ENCODE results near the gene ADAMTS7. TPM values are rescaled to one million over a fixed set of nuclear protein-coding genes. Genes with fewer than 3 reads are reported as not detected.
A peak's percentile ranks its signal among the peaks of the same experiment; 100 is the strongest.

The ADAMTS7 gene
- total RNA-seq, 1 experiment from 2014 or later: 23.1 TPM

DNA sequence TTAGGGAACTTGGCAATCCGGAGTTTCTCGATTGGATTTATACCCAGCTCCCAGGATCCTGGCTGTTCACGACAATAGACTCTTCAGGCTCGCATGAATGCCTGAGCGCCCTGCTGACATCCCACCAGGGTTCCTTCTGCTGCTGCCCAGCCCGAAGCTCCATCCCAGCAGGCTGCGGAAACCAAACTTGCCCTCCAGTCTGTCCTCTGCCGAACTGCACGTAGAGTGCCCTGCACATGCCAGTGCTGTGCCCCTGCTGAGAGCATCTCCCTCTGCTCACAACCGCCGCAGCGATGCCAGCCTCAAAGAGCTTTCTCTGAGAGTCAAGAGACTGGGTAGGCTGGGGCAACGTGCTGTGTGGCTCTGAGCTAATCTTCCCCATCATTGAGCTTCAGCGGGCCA, 6.9 kb downstream of the ADAMTS7 start:
- H3K4me1 Mint-ChIP-seq: peaks cover 31 to 47% of the 10 kb centered on the region in 2 experiments
- no peak overlapping the region for H3K9ac ChIP-seq (ENCODE audit: extremely low read depth, insufficient read length, low read length)
- H2AFZ ChIP-seq (ENCODE audit: low read length): no peak overlapping the region
- H3K4ac ChIP-seq (ENCODE audit: low read depth, low read length): no peak overlapping the region
- no peak overlapping the region for H2BK20ac ChIP-seq (ENCODE audit: low read depth, low read length, poor library complexity, severe bottlenecking)
- no peak overlapping the region for H3T11ph ChIP-seq (ENCODE audit: low read length)
- H2AK5ac ChIP-seq (ENCODE audit: insufficient read length, low read length): no peak overlapping the region
- H3K79me1 ChIP-seq (ENCODE audit: insufficient read depth, low read depth, low read length, poor library complexity, severe bottlenecking): no peaks in the 10 kb centered on the region
- H3K4me2 ChIP-seq (ENCODE audit: insufficient read depth, insufficient read length, low read length): peak overlapping the region; percentile 69
- peak overlapping the region; percentile 63 for H3K14ac ChIP-seq (ENCODE audit: insufficient read depth, low read length)
- H3K23ac ChIP-seq (ENCODE audit: insufficient read length, low read depth, low read length): no peak overlapping the region
- H3K79me2 ChIP-seq (ENCODE audit: insufficient read depth, low read length): no peaks in the 10 kb centered on the region
- H3K27ac Mint-ChIP-seq: peak overlapping the region in 2 of 3 experiments; percentile 17 to 42; a peak in 3 of 7 replicates
- H4K20me1 ChIP-seq (ENCODE audit: control insufficient read depth, insufficient read depth, insufficient read length): no peaks in the 10 kb centered on the region
- no peak overlapping the region for H2BK12ac ChIP-seq (ENCODE audit: insufficient read length, low read depth, low read length)
- no CpG with 5 or more reads among the region's 14 CpGs for WGBS (ENCODE audit: extremely low coverage, insufficient read length, low lambda C conversion rate)
- no peak overlapping the region for H3K56ac ChIP-seq (ENCODE audit: insufficient read length, low read depth, low read length)
- no peak overlapping the region for H4K91ac ChIP-seq (ENCODE audit: insufficient read length, low read depth, low read length)
- peak overlapping the region; percentile 37 to 70 for H3K4me3 Mint-ChIP-seq
- H3K9me3 ChIP-seq (ENCODE audit: control insufficient read depth, low read depth, low read length): no peaks in the 10 kb centered on the region
- peaks cover 2 to 5% (median 4%) of the 10 kb centered on the region in 3 experiments; a peak in 4 of 7 replicates for H3K36me3 Mint-ChIP-seq (ENCODE audit: insufficient read depth in 1 of 3, low read depth in 3 of 3)
- H2BK15ac ChIP-seq (ENCODE audit: low read depth, low read length): 0 out of 2 replicates have a peak overlapping the region, but pooled peaks have one; percentile 6
- H4K8ac ChIP-seq (replicated peaks; ENCODE audit: insufficient read length, low read depth, low read length): no peak overlapping the region
- H3K9me3 Mint-ChIP-seq: no peaks in the 10 kb centered on the region
- H3K4me1 ChIP-seq (ENCODE audit: insufficient read depth, low read length): peaks cover 3% of the 10 kb centered on the region; the same call in 1 of the 2 replicates
- no peaks in the 10 kb centered on the region for H3K27me3 ChIP-seq (ENCODE audit: insufficient read depth, low read length)
- TF ChIP-seq, protein P1, sequence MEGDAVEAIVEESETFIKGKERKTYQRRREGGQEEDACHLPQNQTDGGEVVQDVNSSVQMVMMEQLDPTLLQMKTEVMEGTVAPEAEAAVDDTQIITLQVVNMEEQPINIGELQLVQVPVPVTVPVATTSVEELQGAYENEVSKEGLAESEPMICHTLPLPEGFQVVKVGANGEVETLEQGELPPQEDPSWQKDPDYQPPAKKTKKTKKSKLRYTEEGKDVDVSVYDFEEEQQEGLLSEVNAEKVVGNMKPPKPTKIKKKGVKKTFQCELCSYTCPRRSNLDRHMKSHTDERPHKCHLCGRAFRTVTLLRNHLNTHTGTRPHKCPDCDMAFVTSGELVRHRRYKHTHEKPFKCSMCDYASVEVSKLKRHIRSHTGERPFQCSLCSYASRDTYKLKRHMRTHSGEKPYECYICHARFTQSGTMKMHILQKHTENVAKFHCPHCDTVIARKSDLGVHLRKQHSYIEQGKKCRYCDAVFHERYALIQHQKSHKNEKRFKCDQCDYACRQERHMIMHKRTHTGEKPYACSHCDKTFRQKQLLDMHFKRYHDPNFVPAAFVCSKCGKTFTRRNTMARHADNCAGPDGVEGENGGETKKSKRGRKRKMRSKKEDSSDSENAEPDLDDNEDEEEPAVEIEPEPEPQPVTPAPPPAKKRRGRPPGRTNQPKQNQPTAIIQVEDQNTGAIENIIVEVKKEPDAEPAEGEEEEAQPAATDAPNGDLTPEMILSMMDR (conservative IDR thresholded peaks at IDR 0.05): no peak
- peak; percentile 58 for DNase-seq
- H3K27ac ChIP-seq (ENCODE audit: insufficient read length, low read depth, low read length): no peak overlapping the region
- H3K23me2 ChIP-seq (ENCODE audit: insufficient read length, low read depth, low read length, poor library complexity, severe bottlenecking): no peaks in the 10 kb centered on the region
- no peak overlapping the region for H3K18ac ChIP-seq (ENCODE audit: insufficient read length, low read depth, low read length)
- H4K5ac ChIP-seq (ENCODE audit: insufficient read length, low read depth, low read length): no peak overlapping the region
- H2BK5ac ChIP-seq (ENCODE audit: insufficient read length, low read length): no peak overlapping the region
- no peak overlapping the region for H2BK120ac ChIP-seq (ENCODE audit: low read depth, low read length, poor library complexity, severe bottlenecking)
- H3K27me3 Mint-ChIP-seq (ENCODE audit: low read depth): peaks cover 11% of the 10 kb centered on the region
